ENCODE results near the gene NME1.
A peak's percentile ranks its signal among the peaks of the same experiment; 100 is the strongest.
"Not testable (repeated sequence)": the region's sequence is repeated elsewhere in the genome, so short reads cannot be mapped to it uniquely, and the experiment has no call there.

The NME1 gene

DNA sequence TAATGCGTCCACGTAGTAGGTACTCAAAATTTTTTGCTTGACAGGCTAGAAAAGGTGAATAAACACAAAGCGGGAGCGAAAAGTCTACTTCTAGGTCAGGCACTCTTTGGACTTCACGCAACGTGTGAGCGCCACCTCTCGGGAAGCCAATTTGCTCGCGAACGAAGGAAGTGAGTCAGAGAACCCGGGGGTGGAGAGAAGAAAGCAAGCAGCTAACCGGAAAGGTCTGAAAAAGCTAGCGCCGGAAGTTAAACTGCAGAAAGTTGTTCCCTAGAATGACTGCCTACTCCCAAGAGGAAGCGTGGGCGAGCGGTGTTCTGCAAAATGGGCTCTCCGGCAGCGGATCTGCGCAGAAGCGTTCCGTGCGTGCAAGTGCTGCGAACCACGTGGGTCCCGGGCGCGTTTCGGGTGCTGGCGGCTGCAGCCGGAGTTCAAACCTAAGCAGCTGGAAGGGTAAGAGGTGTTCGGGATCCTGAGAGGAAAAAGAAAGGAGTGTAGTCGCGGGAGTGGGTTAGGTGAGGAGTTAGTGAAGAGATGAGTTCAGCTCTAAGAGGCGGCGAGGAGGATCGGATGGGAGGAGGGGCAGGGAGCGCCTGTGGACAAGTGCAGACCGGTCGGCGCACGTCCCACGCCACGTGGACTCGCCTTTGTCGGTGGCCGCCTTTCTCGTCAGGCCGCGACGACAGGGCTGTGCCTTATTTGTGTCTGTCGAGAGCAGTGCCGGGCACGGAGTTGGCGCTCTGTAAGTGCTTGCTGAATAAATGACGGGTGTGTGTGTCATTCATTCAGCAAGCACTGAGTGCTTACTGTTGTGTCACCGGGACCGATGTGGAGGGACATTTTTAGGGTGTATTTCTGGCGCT lies at the start of gene NME1:
Gene NME1 (plus strand): TSS at position 350 of the 863 bp plus-strand sequence. CDS start 2,096 bp downstream, outside the sequence.
- peak; percentile 94 to 98 (median 95) for DNase-seq (ENCODE audit: low read depth in 3 of 3)

GRCh38 chr17:51107778-51108177 lies 45.6 kb upstream of the NME1 start:
- no peak for DNase-seq (ENCODE audit: low read depth in 3 of 3)

- not testable (repeated sequence) for DNase-seq (ENCODE audit: low read depth in 3 of 3)
Observed at GRCh38 chr17:51112303-51113222, 40.8 kb upstream of the NME1 start.

DNA sequence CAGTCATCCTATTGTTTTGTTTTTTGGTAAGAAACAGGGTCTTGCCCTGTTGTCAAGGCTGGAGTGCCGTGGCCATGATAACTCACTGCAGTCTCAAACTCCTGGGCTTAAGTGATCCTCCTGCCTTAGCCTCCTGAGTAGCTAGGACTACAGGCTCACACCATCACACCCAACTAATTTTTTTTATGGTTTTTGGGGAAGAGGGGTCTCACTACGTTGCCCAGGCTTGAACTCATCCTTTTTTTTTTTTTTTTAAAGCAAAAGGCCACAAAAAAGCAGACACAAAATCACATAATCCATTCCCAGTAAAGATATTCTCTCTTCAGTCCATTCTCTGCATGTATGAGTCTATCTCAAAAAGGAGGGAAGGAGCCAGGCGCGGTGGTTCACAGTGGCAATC lies 38.2 kb upstream of the NME1 start:
- no peak for DNase-seq (ENCODE audit: low read depth in 3 of 3)

- no peak for DNase-seq (ENCODE audit: low read depth in 3 of 3)
Observed at GRCh38 chr17:51118330-51119195, 34.8 kb upstream of the NME1 start.

GRCh38 chr17:51119415-51120356 lies 33.7 kb upstream of the NME1 start:
- DNase-seq (ENCODE audit: low read depth in 3 of 3), result no peak

GRCh38 chr17:51120357-51120738 lies 33.0 kb upstream of the NME1 start:
- peak in 1 of 3 donors; percentile 7 for DNase-seq (ENCODE audit: low read depth in 3 of 3)

DNA sequence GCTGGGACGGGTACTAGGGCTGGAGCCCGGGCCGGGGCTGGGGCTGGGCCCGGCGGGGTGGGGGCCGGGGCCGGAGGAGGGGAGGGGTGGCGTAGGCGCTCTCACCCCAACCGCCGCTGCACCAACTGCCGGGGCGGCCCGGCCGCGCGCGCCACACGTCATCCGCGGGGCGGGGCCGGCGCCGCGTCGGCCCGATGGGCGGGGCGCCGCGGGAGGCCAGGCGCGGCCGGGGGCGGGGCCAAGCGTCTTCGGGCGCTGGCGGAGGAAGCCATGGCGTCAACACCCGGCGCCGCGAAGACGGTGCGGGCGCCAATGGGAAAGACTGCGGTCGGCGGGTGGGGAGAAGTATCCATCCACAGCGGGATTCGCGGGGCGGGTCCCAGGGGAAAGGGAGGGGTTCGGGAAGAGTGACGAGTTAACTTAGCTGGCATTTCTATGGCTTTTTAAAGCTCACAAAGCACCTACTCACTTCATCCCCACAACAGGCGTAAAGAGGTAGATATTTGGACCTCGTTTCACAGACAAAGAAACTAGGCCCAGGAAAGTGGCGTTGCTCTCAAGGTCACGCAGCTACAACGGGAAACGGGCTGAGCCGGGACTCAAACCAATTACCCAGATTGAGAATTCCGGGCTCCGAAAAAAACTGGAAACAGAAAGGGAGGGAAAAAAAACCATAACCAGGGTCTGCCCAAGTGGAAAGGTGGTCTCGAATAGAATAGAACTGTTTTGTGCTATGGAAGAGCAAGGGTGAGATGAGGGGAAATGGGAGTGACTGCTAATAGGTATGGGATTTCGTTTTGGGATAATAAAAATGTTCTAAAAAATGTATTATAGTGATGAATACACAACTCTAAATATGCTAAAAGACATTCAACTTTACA lies 32.4 kb upstream of the NME1 start, which contains the start of gene SPAG9:
Gene SPAG9 (minus strand): TSS at position 130 of the 881 bp plus-strand sequence. CDS start 212 bp downstream, outside the sequence.
- peak; percentile 85 to 90 (median 85) for DNase-seq (ENCODE audit: low read depth in 3 of 3)

- peak; percentile 84 to 90 (median 89) for DNase-seq (ENCODE audit: low read depth in 3 of 3)
Observed at GRCh38 chr17:51121620-51122472, 31.5 kb upstream of the NME1 start.

DNA sequence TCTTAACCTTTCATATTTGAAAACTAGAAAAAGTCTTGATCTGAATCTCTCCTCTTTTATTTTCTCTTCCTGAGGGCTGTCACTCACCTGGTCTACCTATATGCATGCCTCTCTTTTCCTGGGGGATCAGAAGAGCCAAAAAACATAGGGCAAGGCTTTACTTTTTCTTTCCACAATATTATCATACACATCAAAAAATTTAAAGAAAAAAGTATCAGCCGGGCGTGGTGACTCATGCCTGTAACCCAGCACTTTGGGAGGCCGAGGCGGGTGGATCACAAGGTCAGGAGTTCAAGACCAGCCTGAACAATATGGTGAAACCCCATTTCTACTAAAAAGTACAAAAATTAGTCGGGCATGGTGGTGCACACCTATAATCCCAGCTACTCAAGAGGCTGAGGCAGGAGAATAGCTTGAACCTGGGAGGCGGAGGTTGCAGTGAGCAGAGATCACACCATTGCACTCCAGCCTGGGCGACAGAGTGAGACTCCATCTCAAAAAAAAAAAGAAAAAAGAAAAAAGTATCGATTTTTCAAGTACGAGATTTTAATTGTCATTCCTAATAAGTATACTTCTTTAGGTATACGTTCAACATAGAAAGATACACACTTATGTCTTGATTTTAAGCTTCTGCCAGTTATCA lies 30.8 kb upstream of the NME1 start:
- not testable (repeated sequence) for DNase-seq (ENCODE audit: low read depth in 3 of 3)

- no peak for DNase-seq (ENCODE audit: low read depth in 3 of 3)
Observed at GRCh38 chr17:51124640-51125503, 28.5 kb upstream of the NME1 start.

DNA sequence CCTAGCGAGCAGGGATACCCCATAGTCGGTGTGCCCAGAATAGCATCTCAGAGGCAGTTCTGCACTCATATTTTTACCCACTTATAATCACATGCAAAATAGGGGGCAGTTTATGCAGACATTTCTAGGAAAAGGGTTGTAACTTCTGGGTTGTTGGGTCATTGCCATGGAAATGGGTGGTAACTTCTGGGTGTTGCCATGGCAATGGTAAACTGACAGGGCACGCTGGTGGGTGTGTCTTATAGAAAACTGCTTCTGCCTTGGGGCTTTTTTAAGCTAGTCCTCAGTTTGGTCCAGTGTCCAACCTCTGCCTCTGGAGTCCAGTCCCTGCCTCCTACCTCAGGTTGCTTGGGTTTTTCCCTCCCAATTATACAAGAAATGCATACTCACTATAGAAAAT lies 25.3 kb upstream of the NME1 start:
- DNase-seq (ENCODE audit: low read depth in 3 of 3), result no peak

- DNase-seq (ENCODE audit: low read depth in 3 of 3), result no peak
Observed at GRCh38 chr17:51132964-51133319, 20.4 kb upstream of the NME1 start.

GRCh38 chr17:51133365-51133764 lies 20.0 kb upstream of the NME1 start:
- DNase-seq (ENCODE audit: low read depth in 3 of 3), result no peak

DNA sequence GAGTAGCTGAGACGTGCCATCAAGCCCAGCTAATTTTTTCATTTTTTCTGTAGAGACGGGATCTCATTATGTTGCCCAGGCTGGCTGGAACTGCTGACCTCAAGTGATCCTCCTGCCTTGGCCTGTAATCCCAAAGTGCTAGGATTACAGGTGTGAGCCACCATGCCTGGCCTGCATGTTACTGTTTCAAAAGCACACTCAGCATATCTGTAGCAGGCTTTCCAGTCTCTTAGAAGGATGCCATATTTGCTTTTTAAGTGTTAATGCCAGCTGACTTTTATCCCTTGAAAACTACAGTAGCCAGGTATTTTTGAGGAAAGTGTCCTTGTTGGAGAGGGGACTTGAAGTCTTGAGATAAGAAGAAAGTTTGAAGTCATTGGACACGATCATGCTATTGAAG lies 17.4 kb upstream of the NME1 start:
- no peak for DNase-seq (ENCODE audit: low read depth in 3 of 3)

- no peak for DNase-seq (ENCODE audit: low read depth in 3 of 3)
Observed at GRCh38 chr17:51142597-51142996, 10.8 kb upstream of the NME1 start.
